HG02938 (cell line): Measurements from ENCODE around the gene SLC35F5.
A peak's percentile ranks its signal among the peaks of the same experiment; 100 is the strongest.
"Not testable (repeated sequence)": the region's sequence is repeated elsewhere in the genome, so short reads cannot be mapped to it uniquely, and the experiment has no call there.

Source experiments
- ATAC-seq: cut with Tn5 transposase; IDR thresholded peaks from one replicate; pipeline ENCODE4 v1.9.1; 2021; ENCODE audit warnings: mild to moderate bottlenecking, moderate library complexity; ENCODE audit not compliant: unreplicated experiment

The SLC35F5 gene, protein sequence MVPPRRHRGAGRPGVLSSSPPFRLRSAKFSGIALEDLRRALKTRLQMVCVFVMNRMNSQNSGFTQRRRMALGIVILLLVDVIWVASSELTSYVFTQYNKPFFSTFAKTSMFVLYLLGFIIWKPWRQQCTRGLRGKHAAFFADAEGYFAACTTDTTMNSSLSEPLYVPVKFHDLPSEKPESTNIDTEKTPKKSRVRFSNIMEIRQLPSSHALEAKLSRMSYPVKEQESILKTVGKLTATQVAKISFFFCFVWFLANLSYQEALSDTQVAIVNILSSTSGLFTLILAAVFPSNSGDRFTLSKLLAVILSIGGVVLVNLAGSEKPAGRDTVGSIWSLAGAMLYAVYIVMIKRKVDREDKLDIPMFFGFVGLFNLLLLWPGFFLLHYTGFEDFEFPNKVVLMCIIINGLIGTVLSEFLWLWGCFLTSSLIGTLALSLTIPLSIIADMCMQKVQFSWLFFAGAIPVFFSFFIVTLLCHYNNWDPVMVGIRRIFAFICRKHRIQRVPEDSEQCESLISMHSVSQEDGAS

GRCh38 chr2:113756355-113757137 is at the start of gene SLC35F5:
Gene SLC35F5 (minus strand): TSS chr2:113756642. CDS start chr2:113756409, 233 bp downstream.
- peak; percentile 86 for ATAC-seq

- ATAC-seq = no peak
Measured at GRCh38 chr2:113799375-113799774, 42.9 kb upstream of the SLC35F5 start.

DNA sequence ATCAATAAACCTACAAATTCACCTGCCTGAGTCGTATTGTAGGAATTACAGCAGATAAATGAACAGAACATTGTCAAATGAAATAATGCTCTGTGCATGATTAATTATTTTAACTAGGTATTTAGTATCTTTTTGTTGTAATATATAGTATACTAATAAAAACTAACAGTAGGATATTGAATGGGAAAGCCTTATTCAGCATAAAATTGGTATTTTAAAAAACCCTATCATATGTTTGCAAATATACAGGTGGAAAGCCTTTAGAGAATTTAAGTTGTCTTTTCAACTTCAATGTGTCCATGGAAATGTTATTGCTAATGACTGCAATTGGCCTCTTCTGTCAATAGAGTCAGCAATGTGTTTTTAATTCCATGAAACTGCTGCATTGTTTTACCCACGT is 40.8 kb upstream of the SLC35F5 start:
- ATAC-seq = no peak

GRCh38 chr2:113796592-113797175 is 40.2 kb upstream of the SLC35F5 start:
- no peak for ATAC-seq

GRCh38 chr2:113795405-113795920 is 39.0 kb upstream of the SLC35F5 start:
- no peak for ATAC-seq

DNA sequence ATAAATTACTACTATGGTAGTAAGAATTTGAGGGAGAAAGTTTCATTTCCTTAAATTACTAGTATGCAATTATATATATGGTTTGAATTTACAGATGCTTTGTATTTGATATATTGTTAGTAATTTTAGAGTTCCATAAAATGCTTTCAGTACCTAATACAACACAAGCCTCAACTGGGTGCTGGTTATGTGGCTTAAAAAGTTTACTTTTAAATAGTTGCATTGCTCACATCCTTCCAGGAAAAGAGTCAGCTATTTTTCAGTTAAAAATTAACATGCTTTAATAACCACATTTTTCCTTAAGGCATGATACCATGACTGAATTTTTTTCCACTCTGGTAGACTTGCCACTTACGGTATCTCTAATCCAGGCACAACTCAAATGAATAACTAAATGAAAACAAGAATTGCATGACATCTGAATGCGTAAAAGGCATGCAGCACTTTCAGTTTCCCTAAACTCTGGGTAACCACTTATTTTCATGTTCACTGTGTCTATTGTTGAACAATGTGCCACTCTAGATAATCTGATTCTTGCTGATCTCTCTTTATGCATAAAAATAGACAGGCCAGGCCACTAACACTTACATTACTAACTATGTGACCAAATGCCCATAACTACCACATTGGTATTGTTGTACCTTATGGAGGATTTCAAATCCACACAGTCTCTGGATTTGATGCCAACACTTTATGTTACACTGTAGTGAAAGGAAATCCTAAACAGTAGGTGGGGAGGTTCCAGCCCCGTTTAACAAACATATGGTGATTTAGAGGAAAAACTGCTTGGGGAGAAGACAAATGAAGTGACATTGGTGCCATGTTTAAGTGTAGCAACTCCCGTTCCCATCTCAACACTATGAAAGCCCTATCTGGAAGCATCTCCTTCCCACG is 35.5 kb upstream of the SLC35F5 start:
- ATAC-seq = peak; percentile 91

DNA sequence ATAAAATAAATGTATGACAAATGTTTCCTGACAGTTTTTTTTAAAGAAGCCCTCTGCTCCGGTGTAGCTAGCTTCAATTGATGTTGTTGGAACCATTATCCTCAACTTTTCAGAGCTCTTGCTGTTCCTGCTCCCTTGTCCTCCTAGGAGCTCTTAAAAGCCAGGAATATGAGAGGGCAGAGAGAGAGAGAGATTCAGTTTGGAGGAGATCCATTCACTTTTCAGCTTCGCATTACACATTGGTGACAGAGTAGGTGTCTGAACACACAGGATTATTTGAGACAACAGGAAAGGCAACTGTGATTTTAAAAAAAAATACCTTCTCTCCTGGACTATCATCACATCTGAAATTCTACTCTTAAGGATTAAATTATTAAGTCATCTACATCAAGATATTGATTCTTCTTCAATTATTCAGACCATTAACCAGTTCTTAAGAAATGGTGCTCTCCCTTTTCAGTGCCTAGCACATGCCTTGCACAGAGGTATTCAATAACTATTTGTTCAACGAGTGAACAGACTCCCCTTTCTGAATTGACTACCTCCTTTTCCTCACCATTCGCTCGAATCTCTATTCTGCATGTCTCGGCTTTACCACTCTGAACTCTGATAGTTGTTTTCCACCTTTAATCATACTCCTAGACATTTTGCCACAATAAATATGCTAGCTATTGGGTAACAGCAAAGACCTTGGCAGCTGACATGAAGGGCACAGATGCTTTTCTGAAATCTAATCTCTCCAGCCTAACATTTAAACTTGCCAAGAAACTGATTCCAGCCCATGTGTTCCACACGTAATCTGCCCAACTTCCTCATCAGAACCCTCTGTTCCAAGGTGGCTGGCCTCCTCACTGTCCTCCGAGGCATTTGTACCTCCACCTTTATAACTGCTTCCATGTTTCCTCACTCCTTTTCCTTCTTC is 28.6 kb upstream of the SLC35F5 start:
- ATAC-seq = no peak

GRCh38 chr2:113780472-113780871 is 24.0 kb upstream of the SLC35F5 start:
- ATAC-seq = no peak

- no peak for ATAC-seq
Measured at GRCh38 chr2:113777371-113777770, 20.9 kb upstream of the SLC35F5 start.

DNA sequence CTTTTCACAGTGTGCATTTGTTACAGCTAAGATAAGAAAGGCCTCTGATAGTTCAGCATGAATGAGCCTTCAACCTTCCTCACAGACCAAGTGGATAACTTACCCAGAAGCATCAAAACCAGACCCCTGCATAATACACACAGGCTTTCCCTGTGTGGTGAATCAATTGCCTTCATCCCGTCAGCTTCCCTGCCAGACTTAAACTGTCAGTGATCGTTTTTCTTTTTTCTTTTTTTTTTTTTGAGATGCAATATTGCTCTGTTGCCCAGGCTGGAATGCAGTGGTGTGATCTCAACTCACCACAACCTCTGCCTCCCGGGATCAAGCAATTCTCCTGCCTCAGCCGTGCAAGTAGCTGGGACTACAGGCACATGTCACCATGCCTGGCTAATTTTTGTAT is 20.5 kb upstream of the SLC35F5 start:
- ATAC-seq = no peak

- ATAC-seq = not testable (repeated sequence)
Measured at GRCh38 chr2:113774616-113775015, 18.2 kb upstream of the SLC35F5 start.

DNA sequence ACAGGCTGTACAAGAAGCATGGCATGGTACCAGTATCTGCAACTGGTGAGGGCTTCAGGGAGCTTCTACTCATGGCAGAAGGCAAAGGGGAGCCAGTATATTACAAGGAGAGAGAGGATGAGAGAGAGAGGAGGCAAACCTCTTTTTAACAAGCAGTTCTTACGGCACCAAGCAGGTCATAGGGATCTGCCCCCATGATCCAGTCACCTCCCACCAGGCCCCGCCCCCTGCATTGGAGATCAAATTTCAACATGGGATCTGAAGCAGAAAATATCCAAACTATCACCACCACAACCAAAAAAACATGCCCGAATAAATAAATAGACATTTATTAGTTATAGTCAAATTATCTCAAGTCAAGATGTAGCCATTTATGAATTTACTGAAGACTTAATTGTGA is 14.5 kb upstream of the SLC35F5 start:
- no peak for ATAC-seq

DNA sequence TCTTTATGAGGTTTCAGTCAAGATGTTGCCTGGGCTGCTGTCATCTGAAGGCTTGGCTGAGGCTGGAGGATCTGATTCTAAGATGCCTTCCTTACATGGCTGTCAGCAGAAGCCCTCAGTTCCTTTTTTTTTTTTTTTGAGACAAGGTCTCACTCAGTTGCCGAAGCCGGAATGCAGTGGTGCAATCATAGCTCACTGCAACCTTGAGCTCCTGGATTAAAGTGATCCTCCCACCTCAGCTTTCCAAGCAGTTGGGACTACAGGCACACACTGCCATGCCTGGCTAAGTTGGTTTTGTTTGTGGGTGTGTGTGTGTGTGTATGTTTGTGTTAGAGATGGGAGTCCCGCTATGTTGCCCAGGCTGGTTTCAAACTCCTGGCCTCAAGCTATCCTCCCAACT is 13.1 kb upstream of the SLC35F5 start:
- ATAC-seq = no peak

- no peak for ATAC-seq
Measured at GRCh38 chr2:113768770-113769169, 12.3 kb upstream of the SLC35F5 start.

GRCh38 chr2:113767811-113768460 is 11.5 kb upstream of the SLC35F5 start:
- ATAC-seq = no peak

- ATAC-seq = no peak
Measured at GRCh38 chr2:113765276-113765675, 8.8 kb upstream of the SLC35F5 start.

- no peak for ATAC-seq
Measured at GRCh38 chr2:113762377-113763118, 6.1 kb upstream of the SLC35F5 start.

DNA sequence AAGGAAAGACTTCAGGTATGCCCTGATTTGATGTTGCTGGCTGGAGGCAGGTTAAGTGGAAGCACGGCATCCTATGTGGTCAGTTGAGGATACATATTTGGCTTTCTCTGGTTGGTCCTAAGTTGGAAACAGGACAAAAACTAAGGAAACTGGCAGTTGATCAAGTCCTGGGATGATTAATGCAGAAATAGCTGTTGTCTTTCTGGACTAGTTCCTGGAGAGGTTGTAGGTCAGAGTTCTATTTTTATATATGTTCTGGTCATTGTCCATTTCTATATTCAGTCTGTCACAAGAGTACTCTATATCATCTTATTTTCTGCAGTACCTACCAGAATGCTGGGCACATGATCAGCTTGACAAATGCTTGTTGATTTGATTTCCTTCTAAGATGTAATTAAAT is 4.0 kb upstream of the SLC35F5 start:
- no peak for ATAC-seq
